Measurements from ENCODE around the gene PLCD3. TPM values are rescaled to one million over a fixed set of nuclear protein-coding genes. Genes with fewer than 3 reads are reported as not detected.

Gene PLCD3
- total and polyA plus RNA-seq, 2 of the 13 experiments (the other 11 are each of a cell fraction or from before 2014, with no cell fraction given) = 11.3 to 39.1 TPM

DNA sequence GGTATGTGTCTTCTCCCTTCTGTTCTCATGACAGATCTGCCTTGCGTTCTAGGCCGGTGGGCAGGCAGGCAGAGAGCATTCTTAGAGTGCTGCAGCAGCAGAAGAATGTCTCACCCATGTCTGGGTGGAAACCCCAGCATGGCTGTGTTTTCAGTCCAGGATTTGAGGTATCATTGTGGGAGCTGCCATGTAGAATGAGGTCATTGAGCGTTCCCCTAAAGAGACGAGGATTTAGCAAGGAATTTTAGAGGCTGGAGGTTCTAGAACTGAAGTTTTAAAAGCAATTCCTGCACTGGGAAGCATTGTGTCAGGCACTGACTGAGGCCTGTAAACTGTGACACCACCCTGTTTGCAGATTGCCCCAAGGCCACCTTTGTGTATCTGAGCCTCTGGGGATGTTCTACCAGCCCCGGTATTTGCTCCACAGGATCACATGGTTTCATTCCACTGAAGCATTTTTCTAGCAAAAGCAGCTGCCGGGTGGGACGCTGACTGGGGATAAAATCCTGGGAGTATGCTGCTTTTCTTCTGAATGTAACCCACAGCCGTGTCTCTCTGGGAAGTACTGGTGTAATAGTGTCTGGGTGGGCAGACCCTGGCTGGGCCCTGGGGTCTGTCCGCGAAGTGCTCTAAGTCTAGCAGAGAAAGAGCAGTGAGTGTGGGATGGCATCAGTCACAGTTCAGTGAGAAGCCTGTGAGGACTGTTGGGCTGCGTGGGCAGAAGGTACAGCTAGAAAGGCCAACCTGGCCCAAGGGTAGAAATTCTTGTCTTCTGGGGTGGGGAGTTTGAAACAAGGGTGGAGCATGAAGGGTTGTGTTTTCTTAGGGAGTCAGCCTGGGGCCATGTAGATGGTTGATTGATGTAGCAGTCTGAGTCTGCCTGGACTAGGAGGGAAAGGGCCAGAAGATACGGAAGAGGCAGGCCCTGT, 30.2 kb downstream of the PLCD3 start (continued):
- TF ChIP-seq, protein P1, sequence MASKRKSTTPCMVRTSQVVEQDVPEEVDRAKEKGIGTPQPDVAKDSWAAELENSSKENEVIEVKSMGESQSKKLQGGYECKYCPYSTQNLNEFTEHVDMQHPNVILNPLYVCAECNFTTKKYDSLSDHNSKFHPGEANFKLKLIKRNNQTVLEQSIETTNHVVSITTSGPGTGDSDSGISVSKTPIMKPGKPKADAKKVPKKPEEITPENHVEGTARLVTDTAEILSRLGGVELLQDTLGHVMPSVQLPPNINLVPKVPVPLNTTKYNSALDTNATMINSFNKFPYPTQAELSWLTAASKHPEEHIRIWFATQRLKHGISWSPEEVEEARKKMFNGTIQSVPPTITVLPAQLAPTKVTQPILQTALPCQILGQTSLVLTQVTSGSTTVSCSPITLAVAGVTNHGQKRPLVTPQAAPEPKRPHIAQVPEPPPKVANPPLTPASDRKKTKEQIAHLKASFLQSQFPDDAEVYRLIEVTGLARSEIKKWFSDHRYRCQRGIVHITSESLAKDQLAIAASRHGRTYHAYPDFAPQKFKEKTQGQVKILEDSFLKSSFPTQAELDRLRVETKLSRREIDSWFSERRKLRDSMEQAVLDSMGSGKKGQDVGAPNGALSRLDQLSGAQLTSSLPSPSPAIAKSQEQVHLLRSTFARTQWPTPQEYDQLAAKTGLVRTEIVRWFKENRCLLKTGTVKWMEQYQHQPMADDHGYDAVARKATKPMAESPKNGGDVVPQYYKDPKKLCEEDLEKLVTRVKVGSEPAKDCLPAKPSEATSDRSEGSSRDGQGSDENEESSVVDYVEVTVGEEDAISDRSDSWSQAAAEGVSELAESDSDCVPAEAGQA (IDR thresholded peaks at IDR 0.05; ENCODE audit: low read depth) = no peak
- TF ChIP-seq, protein P1 (CRISPR knock-in tag; IDR thresholded peaks at IDR 0.05; ENCODE audit: borderline replicate concordance) = peak; percentile 63; the same call in 1 of the 2 replicates
- TF ChIP-seq, protein P2, sequence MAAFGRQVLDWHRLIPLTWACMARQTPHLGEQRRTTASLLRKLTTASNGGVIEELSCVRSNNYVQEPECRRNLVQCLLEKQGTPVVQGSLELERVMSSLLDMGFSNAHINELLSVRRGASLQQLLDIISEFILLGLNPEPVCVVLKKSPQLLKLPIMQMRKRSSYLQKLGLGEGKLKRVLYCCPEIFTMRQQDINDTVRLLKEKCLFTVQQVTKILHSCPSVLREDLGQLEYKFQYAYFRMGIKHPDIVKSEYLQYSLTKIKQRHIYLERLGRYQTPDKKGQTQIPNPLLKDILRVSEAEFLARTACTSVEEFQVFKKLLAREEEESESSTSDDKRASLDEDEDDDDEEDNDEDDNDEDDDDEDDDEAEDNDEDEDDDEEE (CRISPR knock-in tag; IDR thresholded peaks at IDR 0.05) = peak; percentile 55; the same call in 1 of the 2 replicates
- TF ChIP-seq POGZ (CRISPR knock-in tag; IDR thresholded peaks at IDR 0.05) = no peak
- no peak for TF ChIP-seq MAFG (CRISPR knock-in tag; IDR thresholded peaks at IDR 0.05)
- no peak for TF ChIP-seq NKX3-1 (CRISPR knock-in tag; IDR thresholded peaks at IDR 0.05)
- no peak for TF ChIP-seq ETV5 (CRISPR knock-in tag; IDR thresholded peaks at IDR 0.05; ENCODE audit: borderline replicate concordance)
- no peak for TF ChIP-seq FOXM1 (CRISPR knock-in tag; IDR thresholded peaks at IDR 0.05)
- no peak for TF ChIP-seq FOXA1 (IDR thresholded peaks at IDR 0.05)
- peak; percentile 79 for TF ChIP-seq FOXA1 (CRISPR knock-in tag; IDR thresholded peaks at IDR 0.05)
- TF ChIP-seq ZNF780A (CRISPR knock-in tag; IDR thresholded peaks at IDR 0.05) = no peak
- TF ChIP-seq, protein P3, sequence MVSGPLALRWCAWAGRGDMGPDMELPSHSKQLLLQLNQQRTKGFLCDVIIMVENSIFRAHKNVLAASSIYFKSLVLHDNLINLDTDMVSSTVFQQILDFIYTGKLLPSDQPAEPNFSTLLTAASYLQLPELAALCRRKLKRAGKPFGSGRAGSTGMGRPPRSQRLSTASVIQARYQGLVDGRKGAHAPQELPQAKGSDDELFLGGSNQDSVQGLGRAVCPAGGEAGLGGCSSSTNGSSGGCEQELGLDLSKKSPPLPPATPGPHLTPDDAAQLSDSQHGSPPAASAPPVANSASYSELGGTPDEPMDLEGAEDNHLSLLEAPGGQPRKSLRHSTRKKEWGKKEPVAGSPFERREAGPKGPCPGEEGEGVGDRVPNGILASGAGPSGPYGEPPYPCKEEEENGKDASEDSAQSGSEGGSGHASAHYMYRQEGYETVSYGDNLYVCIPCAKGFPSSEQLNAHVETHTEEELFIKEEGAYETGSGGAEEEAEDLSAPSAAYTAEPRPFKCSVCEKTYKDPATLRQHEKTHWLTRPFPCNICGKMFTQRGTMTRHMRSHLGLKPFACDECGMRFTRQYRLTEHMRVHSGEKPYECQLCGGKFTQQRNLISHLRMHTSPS (CRISPR knock-in tag; IDR thresholded peaks at IDR 0.05; ENCODE audit: low read depth) = 0 out of 2 replicates have a peak, but pooled peaks have one; percentile 13
- no peak for TF ChIP-seq SP1 (IDR thresholded peaks at IDR 0.05)
- no peak for TF ChIP-seq SP1 (CRISPR knock-in tag; IDR thresholded peaks at IDR 0.05)
- no peak for TF ChIP-seq SYNCRIP (IDR thresholded peaks at IDR 0.05; ENCODE audit: insufficient read depth, low read depth, low read length)
- TF ChIP-seq, protein P4, sequence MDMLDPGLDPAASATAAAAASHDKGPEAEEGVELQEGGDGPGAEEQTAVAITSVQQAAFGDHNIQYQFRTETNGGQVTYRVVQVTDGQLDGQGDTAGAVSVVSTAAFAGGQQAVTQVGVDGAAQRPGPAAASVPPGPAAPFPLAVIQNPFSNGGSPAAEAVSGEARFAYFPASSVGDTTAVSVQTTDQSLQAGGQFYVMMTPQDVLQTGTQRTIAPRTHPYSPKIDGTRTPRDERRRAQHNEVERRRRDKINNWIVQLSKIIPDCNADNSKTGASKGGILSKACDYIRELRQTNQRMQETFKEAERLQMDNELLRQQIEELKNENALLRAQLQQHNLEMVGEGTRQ (IDR thresholded peaks at IDR 0.05; ENCODE audit: low read depth, low read length) = peak; percentile 57
- TF ChIP-seq, protein P4 (CRISPR knock-in tag; IDR thresholded peaks at IDR 0.05; ENCODE audit: borderline replicate concordance) = peak; percentile 58; the same call in 1 of the 2 replicates
